K562 (cell line): ENCODE data around the gene DIAPH3. TPM values are rescaled to one million over a fixed set of nuclear protein-coding genes. Genes with fewer than 3 reads are reported as not detected.

Source experiments
- ATAC-seq: fragments of 200-7000 bp; cut with Tn5 transposase; 3 replicates; pipeline ENCODE4 v1.9.1; 2020; ENCODE audit warnings: moderate library complexity
- BruUV-seq: library from RNA; stranded (reverse); fragments of 400-500 nt; replicated peaks from 2 replicates; lab custom pipeline; 2021; lab: Mats Ljungman, UMichigan
- CTCF ChIA-PET: fragments of 300-600 bp; formaldehyde crosslinking; extraction: SDS; loops from one replicate; lab custom pipeline; 2021; ENCODE audit warnings: low intra/inter-chr PET ratio; lab: Yijun Ruan, JAX
- POLR2A ChIA-PET: fragments of 300-600, 350-650 bp; sonication (Branson Sonifier 250); formaldehyde crosslinking; extraction: SDS; loops from one replicate; lab custom pipeline; 2021; ENCODE audit warnings: antibody characterized with exemption, inconsistent platforms; lab: Yijun Ruan, JAX
- DNase-seq, 4 experiments: peaks; one replicate each; pipeline versions ENCODE4 v3.0.0 to v3.0.0-alpha.2; 2011 to 2018; ENCODE audit warnings: low spot score in 3 of 4, mixed read lengths in 3 of 4; ENCODE audit errors: extremely low read depth in 1 of 4
- FAIRE-seq: peaks from 2 replicates; lab custom pipeline; 2011; peaks lifted over from hg19 to GRCh38; lab: Jason Lieb, UNC
- H2AFZ ChIP-seq: 2 replicates; pipeline ENCODE4 v1.6.0; 2011; ENCODE audit warnings: low read depth, low read length, control low read depth, inconsistent platforms
- H3K27ac ChIP-seq: fragments of 200-600 bp; 3 replicates; pipeline ENCODE4 v1.8.0; 2011; ENCODE audit warnings: low read depth, mild to moderate bottlenecking, control low read depth, inconsistent platforms, low read length, moderate library complexity, mixed read lengths; ENCODE audit errors: extremely low read depth
- H3K27me3 ChIP-seq, 2 experiments: fragments of 300-600 bp in 1 of 2; 2 replicates in 1 of 2; 3 replicates in 1 of 2; pipeline versions ENCODE4 v1.6.0 to v1.8.0; 2011; ENCODE audit warnings: inconsistent platforms in 2 of 2, low read length in 2 of 2, mild to moderate bottlenecking in 1 of 2, mixed read lengths in 1 of 2, moderate library complexity in 1 of 2; ENCODE audit not compliant: control insufficient read depth in 2 of 2, insufficient read depth in 2 of 2
- H3K36me3 ChIP-seq: fragments of 300-600 bp; 3 replicates; pipeline ENCODE4 v1.8.0; 2011; ENCODE audit warnings: mild to moderate bottlenecking, low read length, inconsistent platforms; ENCODE audit not compliant: control insufficient read depth, insufficient read depth
- H3K4me1 ChIP-seq, 2 experiments: fragments of 200-600 bp in 1 of 2; replicated peaks in 1 of 2; 2 replicates in 1 of 2; 3 replicates in 1 of 2; pipeline versions ENCODE4 v1.5.1 to v1.8.0; 2011; ENCODE audit warnings: inconsistent platforms in 2 of 2, low read length in 2 of 2, mild to moderate bottlenecking in 1 of 2, mixed read lengths in 1 of 2, moderate library complexity in 1 of 2; ENCODE audit not compliant: control insufficient read depth in 2 of 2, insufficient read depth in 2 of 2
- H3K4me2 ChIP-seq: 2 replicates; pipeline ENCODE4 v1.6.1; 2011; ENCODE audit warnings: low read length, control low read depth, inconsistent platforms, mixed read lengths; ENCODE audit not compliant: insufficient read depth
- H3K4me3 ChIP-seq: fragments of 200-600 bp; sonication (generic), shearing (Covaris generic); 2 replicates; pipeline ENCODE4 v1.5.1; 2016; ENCODE audit warnings: control low read depth, inconsistent platforms
- H3K79me2 ChIP-seq: fragments of 200-600 bp; 3 replicates; pipeline ENCODE4 v1.8.0; 2011; ENCODE audit warnings: low read length, inconsistent platforms; ENCODE audit not compliant: control insufficient read depth, insufficient read depth
- H3K9ac ChIP-seq, 2 experiments: 2 replicates each; pipeline versions ENCODE4 v1.6.0 to v1.6.1; 2011; ENCODE audit warnings: low read depth in 2 of 2, low read length in 2 of 2, control low read depth in 1 of 2, inconsistent platforms in 1 of 2, mild to moderate bottlenecking in 1 of 2, mixed read lengths in 1 of 2; ENCODE audit not compliant: insufficient read depth in 1 of 2
- H3K9me1 ChIP-seq: one replicate; pipeline ENCODE4 v1.6.0; 2011; ENCODE audit warnings: inconsistent platforms, mild to moderate bottlenecking, low read length, moderate library complexity; ENCODE audit not compliant: control insufficient read depth, insufficient read depth
- H3K9me3 ChIP-seq: replicated peaks from 2 replicates; pipeline ENCODE4 v1.5.1; 2011; ENCODE audit warnings: low read depth, low read length, inconsistent platforms; ENCODE audit not compliant: control insufficient read depth, insufficient read depth
- H4K20me1 ChIP-seq: replicated peaks from 2 replicates; pipeline ENCODE4 v1.6.1; 2011; ENCODE audit warnings: low read length, inconsistent platforms, mixed read lengths; ENCODE audit not compliant: control insufficient read depth, insufficient read depth
- CBX2 ChIP-seq: fragments of 200-600 bp; sonication (generic); IDR thresholded peaks from one replicate; pipeline ENCODE4 v1.6.1; 2012; ENCODE audit warnings: mild to moderate bottlenecking, low read length, inconsistent platforms; ENCODE audit not compliant: insufficient read depth, poor library complexity, severe bottlenecking
- NCOA6 ChIP-seq: fragments of 450-650 bp; IDR thresholded peaks from 2 replicates; pipeline ENCODE4 v1.6.1; 2017; ENCODE audit warnings: mild to moderate bottlenecking
- RCOR1 ChIP-seq, 2 experiments: IDR thresholded peaks; 2 replicates each; pipeline ENCODE4 v1.6.1; 2012; ENCODE audit warnings: low read depth in 2 of 2, low read length in 2 of 2, borderline replicate concordance in 1 of 2, improper control_type of control experiment in 1 of 2
- RNF2 ChIP-seq: sonication (generic); IDR thresholded peaks from 2 replicates; pipeline ENCODE4 v1.6.1; 2016
- RNF219 ChIP-seq: fragments of 250-450 bp; sonication (Bioruptor Pico); IDR thresholded peaks from 2 replicates; pipeline ENCODE4 v1.5.0; 2022; ENCODE audit warnings: mild to moderate bottlenecking
- ZSCAN32 ChIP-seq: fragments of 450-650 bp; formaldehyde crosslinking; IDR thresholded peaks from 2 replicates; pipeline ENCODE4 v1.4.0; 2020; ENCODE audit warnings: mild to moderate bottlenecking, moderate library complexity
- WGBS: fragments of 100-300 bp; shearing (Covaris generic); methylation state at CpG from one replicate; pipeline ENCODE4 v1.1.6; 2016; ENCODE audit warnings: low coverage, mixed read lengths; ENCODE audit not compliant: insufficient coverage; ENCODE audit errors: missing lambda C conversion rate; 5-methylcytosine and 5-hydroxymethylcytosine counted together
- in situ Hi-C: fragments of 300-500 bp; cut with MboI; formaldehyde crosslinking; loops from 4 replicates; pipeline ENCODE4 v1.15.0; 2018; ENCODE audit warnings: inconsistent platforms, mixed read lengths
- intact Hi-C: fragments of 100-400 bp; cut with micrococcal nuclease; formaldehyde crosslinking; loops from 2 replicates; pipeline ENCODE4 v1.14.2; 2022
- polyA plus RNA-seq, 8 experiments: library from polyadenylated mRNA; depleted of rRNA in 4 of 8; stranded (reverse) in 5 of 8; unstranded in 3 of 8; fragments of >200 nt; fragmentation: Nextera tagmentation in 2 of 8; fragmentation: Illumina TruSeq in 1 of 8; extraction: Ambion mirVana in 2 of 8; extraction: Trizol in 1 of 8; gene quantifications; 2 replicates each; pipeline versions ENCODE4 v1.2.1 to v1.2.3, GENCODE V29; 2011 to 2014; ENCODE audit warnings: inconsistent platforms in 1 of 8, missing spikeins in 1 of 8
- total RNA-seq, 7 experiments: library from RNA; depleted of rRNA in 6 of 7; stranded (reverse); fragments of >200 nt in 6 of 7; fragmentation: Illumina TruSeq in 2 of 7; extraction: Trizol in 2 of 7; gene quantifications; 2 replicates each; pipeline versions ENCODE4 v1.2.1 to v1.2.3, GENCODE V29; 2011 to 2021; ENCODE audit warnings: low replicate concordance in 1 of 7

Gene DIAPH3
- total and polyA plus RNA-seq, 9 of the 15 experiments (the other 6 are each of a cell fraction or from before 2014, with no cell fraction given) = 9.0 to 18.7 (median 14.7) TPM

- intact Hi-C loops = no loop called here
- Histone ChIP-seq H3K4me3 (no peak overlapping the region), H3K27me3 (no peaks in the 10 kb centered on the region), H3K4me1 (no peaks in the 10 kb centered on the region), H3K4me2 (no peak overlapping the region), H2AFZ (no peak overlapping the region), H3K9me3 (no peaks in the 10 kb centered on the region), H3K36me3 (no peaks in the 10 kb centered on the region), H4K20me1 (no peaks in the 10 kb centered on the region), H3K9ac (no peak overlapping the region), H3K9me1 (no peaks in the 10 kb centered on the region), H3K27ac (no peak overlapping the region), H3K79me2 (no peaks in the 10 kb centered on the region)
- ATAC-seq (no peak), DNase-seq (no peak), FAIRE-seq (no peak)
- POLR2A ChIA-PET = no interaction called here
- no TSS peak for BruUV-seq
- no peak for TF ChIP-seq RCOR1 (IDR thresholded peaks at IDR 0.05; ENCODE audit: borderline replicate concordance in 1 of 2, low read depth in 2 of 2, low read length in 2 of 2)
- no peak for TF ChIP-seq RNF219 (CRISPR knock-in tag)
- no peak for TF ChIP-seq RNF2
- TF ChIP-seq ZSCAN32 (CRISPR knock-in tag) = no peak
- TF ChIP-seq CBX2 = no peak
- no peak for TF ChIP-seq NCOA6
- 64% methylated on average over 3 of the region's 3 CpGs for WGBS
- in situ Hi-C loops = no loop called here
- CTCF ChIA-PET = no interaction called here
Measured at GRCh38 chr13:60026286-60026685, 137.4 kb downstream of the DIAPH3 start.
